Measurements from ENCODE around the gene AKAP6.

AKAP6 gene

GRCh38 chr14:32814721-32815120, 485.6 kb downstream of the AKAP6 start:
- H3K4me3 ChIP-seq (ENCODE audit: low read length): no peak overlapping the region
- TF ChIP-seq, protein P1, sequence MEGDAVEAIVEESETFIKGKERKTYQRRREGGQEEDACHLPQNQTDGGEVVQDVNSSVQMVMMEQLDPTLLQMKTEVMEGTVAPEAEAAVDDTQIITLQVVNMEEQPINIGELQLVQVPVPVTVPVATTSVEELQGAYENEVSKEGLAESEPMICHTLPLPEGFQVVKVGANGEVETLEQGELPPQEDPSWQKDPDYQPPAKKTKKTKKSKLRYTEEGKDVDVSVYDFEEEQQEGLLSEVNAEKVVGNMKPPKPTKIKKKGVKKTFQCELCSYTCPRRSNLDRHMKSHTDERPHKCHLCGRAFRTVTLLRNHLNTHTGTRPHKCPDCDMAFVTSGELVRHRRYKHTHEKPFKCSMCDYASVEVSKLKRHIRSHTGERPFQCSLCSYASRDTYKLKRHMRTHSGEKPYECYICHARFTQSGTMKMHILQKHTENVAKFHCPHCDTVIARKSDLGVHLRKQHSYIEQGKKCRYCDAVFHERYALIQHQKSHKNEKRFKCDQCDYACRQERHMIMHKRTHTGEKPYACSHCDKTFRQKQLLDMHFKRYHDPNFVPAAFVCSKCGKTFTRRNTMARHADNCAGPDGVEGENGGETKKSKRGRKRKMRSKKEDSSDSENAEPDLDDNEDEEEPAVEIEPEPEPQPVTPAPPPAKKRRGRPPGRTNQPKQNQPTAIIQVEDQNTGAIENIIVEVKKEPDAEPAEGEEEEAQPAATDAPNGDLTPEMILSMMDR (conservative IDR thresholded peaks at IDR 0.05; ENCODE audit: low read length): no peak
- DNase-seq (ENCODE audit: low read depth): no peak

DNA sequence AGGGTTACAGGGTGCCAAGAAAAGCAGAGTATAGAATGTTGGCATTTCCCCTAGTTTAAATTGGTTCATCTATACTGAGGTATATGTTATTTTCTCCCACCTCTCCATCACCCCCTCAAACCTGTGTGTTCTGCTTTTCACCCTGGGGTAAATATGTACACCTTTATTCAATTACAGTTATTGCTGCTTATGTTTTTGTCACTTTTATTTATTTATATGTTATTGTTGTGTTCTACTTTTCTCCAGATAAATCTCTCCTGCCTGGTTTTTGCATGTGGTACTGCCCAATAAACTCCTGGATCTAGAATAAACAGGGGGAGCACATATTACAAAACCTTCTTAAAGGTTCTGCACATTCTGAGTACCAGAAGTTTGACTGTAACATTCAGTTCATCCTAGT, 487.5 kb downstream of the AKAP6 start:
- TF ChIP-seq, protein P1 (conservative IDR thresholded peaks at IDR 0.05; ENCODE audit: low read length): no peak
- DNase-seq (ENCODE audit: low read depth): no peak
- H3K4me3 ChIP-seq (ENCODE audit: low read length): no peak overlapping the region

DNA sequence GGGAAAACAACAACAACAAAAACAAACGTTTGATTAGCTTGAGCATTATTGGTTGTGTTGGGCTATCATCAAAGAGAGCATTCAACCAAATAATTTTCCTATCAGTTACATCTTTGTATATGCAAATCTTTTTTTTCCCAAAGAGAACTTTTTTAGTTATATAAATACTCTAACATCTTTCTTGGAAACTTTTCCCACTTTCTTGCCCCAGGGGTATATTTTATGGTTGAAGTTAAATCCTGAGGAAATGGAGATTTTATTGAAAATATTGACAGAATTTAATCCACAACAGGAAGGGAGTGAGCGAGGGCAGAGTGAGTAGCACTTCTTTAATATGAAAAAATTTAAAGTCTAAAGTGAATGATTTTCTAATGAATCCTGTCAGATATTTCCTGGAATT, 488.7 kb downstream of the AKAP6 start:
- H3K4me3 ChIP-seq (ENCODE audit: low read length): no peak overlapping the region
- TF ChIP-seq, protein P1 (conservative IDR thresholded peaks at IDR 0.05; ENCODE audit: low read length): no peak
- DNase-seq (ENCODE audit: low read depth): no peak

- H3K4me3 ChIP-seq (ENCODE audit: low read length): no peak overlapping the region
- no peak for DNase-seq (ENCODE audit: low read depth)
- TF ChIP-seq, protein P1 (conservative IDR thresholded peaks at IDR 0.05; ENCODE audit: low read length): no peak
Measured at GRCh38 chr14:32818581-32818980, 489.5 kb downstream of the AKAP6 start.

- H3K4me3 ChIP-seq (ENCODE audit: low read length): no peak overlapping the region
- TF ChIP-seq, protein P1 (conservative IDR thresholded peaks at IDR 0.05; ENCODE audit: low read length): no peak
- DNase-seq (ENCODE audit: low read depth): no peak
Measured at GRCh38 chr14:32820181-32820580, 491.1 kb downstream of the AKAP6 start.

GRCh38 chr14:32820682-32821081, 491.6 kb downstream of the AKAP6 start:
- no peak overlapping the region for H3K4me3 ChIP-seq (ENCODE audit: low read length)
- DNase-seq (ENCODE audit: low read depth): no peak
- TF ChIP-seq, protein P1 (conservative IDR thresholded peaks at IDR 0.05; ENCODE audit: low read length): no peak

- no peak for DNase-seq (ENCODE audit: low read depth)
- TF ChIP-seq, protein P1 (conservative IDR thresholded peaks at IDR 0.05; ENCODE audit: low read length): no peak
- H3K4me3 ChIP-seq (ENCODE audit: low read length): no peak overlapping the region
Measured at GRCh38 chr14:32821964-32822653, 493.0 kb downstream of the AKAP6 start.
